Astrocyte of the cerebellum (primary cell): ENCODE measurements around the gene SPP1.
A peak's percentile ranks its signal among the peaks of the same experiment; 100 is the strongest.

Source experiments
- DNase-seq: peaks from one replicate; pipeline ENCODE4 v3.0.0-alpha.2; 2011; ENCODE audit warnings: low read depth
- H3K4me3 ChIP-seq: 2 replicates; pipeline ENCODE4 v1.5.1; 2011; ENCODE audit warnings: mild to moderate bottlenecking, low read depth, low read length, moderate library complexity
- CTCF ChIP-seq: IDR thresholded peaks from 2 replicates; pipeline ENCODE4 v1.5.1; 2012; ENCODE audit warnings: low read length, low read depth, moderate library complexity, mild to moderate bottlenecking; ENCODE audit errors: missing control alignments
- in situ Hi-C: cut with HindIII; loops from 2 replicates; pipeline ENCODE4 v1.10.0; 2017; ENCODE audit warnings: low sequenced_read_pairs

The SPP1 gene

GRCh38 chr4:87965501-87965975 lies 10.0 kb upstream of the SPP1 start:
- in situ Hi-C loops, result loop anchor here (25.0 kb wide), 1 partner anchor 103 kb away; no protein-coding TSS in a partner anchor
- H3K4me3 ChIP-seq, result no peak overlapping the region

GRCh38 chr4:87966095-87966496 lies 9.4 kb upstream of the SPP1 start:
- no peak for TF ChIP-seq CTCF
- H3K4me3 ChIP-seq, result no peak overlapping the region
- no peak for DNase-seq
- in situ Hi-C loops, result loop anchor here (25.0 kb wide), 1 partner anchor 104 kb away; no protein-coding TSS in a partner anchor

More at GRCh38 chr4:87965501-87965975, 10.0 kb upstream of the SPP1 start:
- DNase-seq, result no peak
- no peak for TF ChIP-seq CTCF

- in situ Hi-C loops, result loop anchor here (25.0 kb wide), 1 partner anchor 105 kb away; no protein-coding TSS in a partner anchor
- DNase-seq, result no peak
- no peak for TF ChIP-seq CTCF
- no peak overlapping the region for H3K4me3 ChIP-seq
Observed at GRCh38 chr4:87967193-87967592, 8.3 kb upstream of the SPP1 start.

- no peak for DNase-seq
- H3K4me3 ChIP-seq, result no peak overlapping the region
- in situ Hi-C loops, result loop anchor here (25.0 kb wide), 1 partner anchor 108 kb away; no protein-coding TSS in a partner anchor
- TF ChIP-seq CTCF, result no peak
Observed at GRCh38 chr4:87970121-87970520, 5.4 kb upstream of the SPP1 start.

- H3K4me3 ChIP-seq, result no peak overlapping the region
- no peak for DNase-seq
- in situ Hi-C loops, result loop anchor here (25.0 kb wide), 1 partner anchor 110 kb away; no protein-coding TSS in a partner anchor
- TF ChIP-seq CTCF, result no peak
Observed at GRCh38 chr4:87971866-87972265, 3.6 kb upstream of the SPP1 start.

- H3K4me3 ChIP-seq, result peak overlapping the region; percentile 20
- peak; percentile 55 for DNase-seq
- in situ Hi-C loops, result loop anchor here (25.0 kb wide), 1 partner anchor 111 kb away; no protein-coding TSS in a partner anchor
- TF ChIP-seq CTCF, result peak; percentile 80
Observed at GRCh38 chr4:87973283-87974169, 2.0 kb upstream of the SPP1 start.
